ENCODE measurements around the gene CYP3A4. TPM values are rescaled to one million over a fixed set of nuclear protein-coding genes. Genes with fewer than 3 reads are reported as not detected.
"Not testable (repeated sequence)": the region's sequence is repeated elsewhere in the genome, so short reads cannot be mapped to it uniquely, and the experiment has no call there.

CYP3A4 gene
- total RNA-seq, 1 donor from 2014 or later = 1,005 TPM

DNA sequence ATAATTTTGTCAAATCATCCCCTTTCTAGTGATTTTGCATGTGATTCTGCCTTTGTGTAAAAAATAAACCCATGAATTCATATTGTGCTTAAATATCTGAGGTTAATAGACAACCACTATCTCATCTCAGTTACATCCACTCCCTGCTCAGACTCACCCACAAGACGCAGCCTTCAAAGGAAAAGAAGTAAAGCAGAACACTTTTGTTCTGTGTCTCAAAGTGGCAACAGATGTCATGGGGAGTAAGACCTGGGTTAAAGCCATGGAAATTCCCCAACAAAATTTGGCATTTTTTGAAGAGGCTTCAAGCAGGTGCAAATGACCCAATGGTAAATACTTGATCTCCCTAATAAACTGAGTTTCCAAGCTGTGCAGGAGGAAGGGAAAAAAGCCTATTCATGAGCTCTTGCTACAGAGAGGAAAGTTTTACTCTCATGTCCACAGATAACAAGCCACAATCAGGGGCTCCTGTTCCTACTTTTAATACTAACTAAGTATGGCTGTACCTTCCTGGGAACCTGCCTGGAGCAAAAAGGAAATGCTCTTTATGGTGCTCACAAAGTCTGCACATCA lies 53.7 kb downstream of the CYP3A4 start:
- no peak for DNase-seq (ENCODE audit: low spot score)
- peak; percentile 16 for ATAC-seq

DNA sequence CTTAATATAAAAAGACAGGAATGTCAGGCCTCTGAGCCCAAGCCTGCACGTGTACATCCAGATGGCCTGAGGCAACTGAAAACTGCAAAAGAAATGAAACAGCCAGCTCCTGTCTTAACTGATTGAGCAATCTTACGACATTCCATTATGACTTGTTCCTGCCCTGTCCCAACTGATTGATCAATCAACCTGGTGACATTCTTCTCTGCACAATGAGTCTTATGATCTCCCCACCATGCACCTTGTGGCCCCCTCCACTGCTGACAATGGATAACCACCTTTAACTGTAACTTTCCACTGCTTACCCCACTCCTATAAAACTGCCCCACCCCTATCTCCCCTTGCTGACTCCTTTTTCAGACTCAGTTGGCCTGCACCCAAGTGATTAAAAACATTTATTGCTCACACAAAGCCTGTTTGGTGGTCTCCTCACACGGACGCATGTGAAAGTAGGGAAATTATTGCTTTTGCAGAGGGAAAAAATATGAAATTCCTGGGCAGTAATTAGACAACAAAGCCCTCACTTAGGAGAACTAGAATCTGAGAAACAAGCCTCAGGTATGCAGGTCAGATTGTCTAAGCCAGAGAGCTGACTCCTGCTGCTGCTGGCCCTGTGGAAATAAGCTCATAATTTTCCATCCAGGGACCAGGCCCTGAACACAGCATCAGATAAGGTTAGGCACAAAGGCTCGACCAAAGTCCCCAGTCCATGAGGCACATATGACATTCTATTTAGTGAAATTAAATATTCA lies 54.3 kb downstream of the CYP3A4 start:
- ATAC-seq (peak; percentile 91), DNase-seq (ENCODE audit: low spot score) (peak; percentile 55)

DNA sequence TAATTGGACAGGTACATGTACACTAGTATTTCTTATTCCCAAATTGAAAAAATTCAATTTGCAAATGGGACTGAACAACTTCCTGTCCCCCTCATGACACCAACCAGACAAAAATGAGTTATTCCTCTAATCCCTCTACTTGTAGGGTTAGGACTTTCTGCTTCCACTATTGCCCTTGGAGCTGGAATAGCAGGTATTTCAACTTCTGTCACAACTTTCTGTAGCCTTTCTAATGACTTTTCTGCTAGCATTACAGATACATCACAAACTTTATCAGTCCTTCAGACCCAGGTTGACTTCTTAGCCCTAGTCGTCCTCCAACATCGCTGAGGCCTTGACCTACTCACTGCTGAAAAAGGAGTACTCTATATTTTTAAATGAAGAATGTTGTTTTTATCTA lies 55.4 kb downstream of the CYP3A4 start:
- DNase-seq (ENCODE audit: low spot score) (no peak), ATAC-seq (no peak)

DNA sequence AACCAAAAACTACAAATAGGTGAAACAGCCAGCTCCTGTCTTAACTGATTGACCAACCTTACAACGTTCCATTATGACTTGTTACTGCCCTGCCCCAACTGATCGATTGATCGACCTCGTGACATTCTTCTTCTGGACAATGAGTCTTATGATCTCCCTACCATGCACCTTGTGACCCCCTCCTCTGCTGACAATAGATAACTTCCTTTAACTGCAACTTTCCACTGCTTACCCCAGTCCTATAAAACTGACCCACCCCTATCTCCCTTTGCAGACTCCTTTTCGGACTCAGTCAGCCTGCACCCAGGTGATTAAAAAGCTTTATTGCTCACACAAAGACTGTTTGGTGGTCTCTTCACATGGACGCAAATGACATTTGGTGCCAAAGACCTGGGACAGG lies 60.8 kb downstream of the CYP3A4 start:
- not testable (repeated sequence) for DNase-seq (ENCODE audit: low spot score)

DNA sequence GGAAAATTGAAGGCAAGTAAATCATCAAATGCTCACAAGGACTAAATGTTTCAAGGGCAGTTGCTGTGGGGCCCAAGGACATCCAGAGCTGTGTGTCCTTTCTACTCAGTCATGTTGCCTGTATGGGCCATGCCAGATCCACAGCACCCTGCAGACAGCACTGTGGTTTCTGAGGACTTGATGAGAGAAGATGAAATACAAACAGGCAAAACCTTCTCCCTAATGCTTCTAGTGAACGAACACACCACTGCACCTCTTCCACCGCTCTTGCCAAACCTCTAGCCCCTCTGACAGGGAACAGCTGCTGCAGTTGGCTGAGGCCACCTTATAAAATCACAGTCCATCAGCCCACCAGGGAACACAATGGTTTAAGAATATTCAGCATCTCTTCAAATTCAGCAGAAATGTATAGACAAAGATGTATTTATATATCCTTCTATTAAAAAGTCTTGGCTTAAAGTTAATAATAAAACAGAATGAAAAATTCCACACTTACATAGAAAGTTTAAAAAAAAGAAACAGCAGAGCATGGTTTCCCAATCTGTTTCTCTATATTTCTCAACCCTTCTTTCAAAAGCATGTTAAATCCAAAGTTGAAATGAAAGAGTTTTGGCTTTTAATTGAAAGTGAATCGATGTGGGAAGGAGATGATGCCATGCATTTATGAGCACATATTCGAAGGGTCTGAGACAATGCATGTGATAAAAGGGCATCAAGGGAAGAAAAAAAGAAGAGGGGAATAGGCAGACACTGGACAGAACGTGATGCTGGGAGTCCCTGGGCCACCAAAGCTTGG lies 63.0 kb downstream of the CYP3A4 start:
- ATAC-seq (peak; percentile 68), DNase-seq (ENCODE audit: low spot score) (no peak)

More for the DNA sequence above, 60.8 kb downstream of the CYP3A4 start:
- not testable (repeated sequence) for ATAC-seq

DNA sequence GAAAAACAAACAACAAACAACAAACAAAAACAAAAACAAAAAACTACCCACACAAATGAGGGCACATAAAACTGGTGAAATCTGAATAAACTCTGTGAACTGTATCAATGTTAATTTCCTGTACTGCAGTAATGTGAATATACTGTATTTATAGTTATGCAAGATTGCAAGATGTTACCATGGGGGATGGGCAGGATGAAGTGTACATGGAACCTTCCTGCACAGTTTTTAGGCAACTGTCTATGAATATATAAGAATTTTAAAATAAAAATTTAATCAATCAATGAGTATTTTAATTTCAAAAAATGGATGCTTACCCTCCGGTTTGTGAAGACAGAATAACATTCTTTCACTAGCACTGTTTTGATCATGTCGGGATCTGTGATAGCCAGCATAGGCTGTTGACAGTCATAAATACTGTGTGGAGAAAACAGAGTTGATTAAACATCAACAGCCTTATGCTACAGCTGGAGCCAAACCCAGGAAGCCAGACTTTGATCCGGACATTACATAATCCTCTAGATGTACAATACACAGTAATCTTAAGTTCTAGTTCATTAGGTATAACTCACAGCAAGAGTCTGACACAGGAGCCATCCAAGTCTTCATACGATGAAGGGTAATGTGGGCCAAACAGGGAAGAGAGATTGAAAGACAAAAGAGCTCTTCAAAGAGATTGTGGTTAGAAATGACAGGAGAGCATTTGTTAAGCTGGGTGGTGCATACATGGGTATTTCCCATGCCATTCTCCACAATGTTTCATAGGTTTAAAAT lies 63.8 kb downstream of the CYP3A4 start:
- ATAC-seq (peak; percentile 88), DNase-seq (ENCODE audit: low spot score) (peak; percentile 57)

DNA sequence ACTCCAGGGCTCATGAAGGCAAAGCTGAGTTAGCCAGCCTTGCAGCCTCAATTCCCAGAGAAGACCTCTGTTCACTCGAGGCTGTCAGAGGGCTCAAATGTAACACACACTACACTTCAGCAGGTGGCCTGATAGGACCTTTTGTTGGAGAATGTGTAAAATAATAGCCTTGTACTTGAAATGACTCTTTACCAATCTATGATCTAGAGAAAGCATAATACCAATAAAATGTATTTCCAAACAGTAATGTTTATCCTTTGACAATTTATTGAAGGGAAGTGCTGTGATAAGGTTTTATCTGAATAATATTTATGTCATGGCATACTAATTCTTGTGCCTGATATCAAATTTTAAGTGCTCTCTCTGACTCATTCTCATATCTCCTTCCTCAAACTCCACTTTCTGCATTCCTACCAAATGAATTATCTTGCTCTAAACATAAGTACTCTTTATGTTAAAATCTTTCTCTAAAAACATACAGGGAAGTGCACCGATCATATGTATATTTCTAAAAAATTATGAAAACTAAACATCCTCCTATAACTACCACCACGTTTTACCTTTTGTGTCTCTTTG lies 69.9 kb downstream of the CYP3A4 start:
- DNase-seq (ENCODE audit: low spot score) (no peak), ATAC-seq (no peak)

DNA sequence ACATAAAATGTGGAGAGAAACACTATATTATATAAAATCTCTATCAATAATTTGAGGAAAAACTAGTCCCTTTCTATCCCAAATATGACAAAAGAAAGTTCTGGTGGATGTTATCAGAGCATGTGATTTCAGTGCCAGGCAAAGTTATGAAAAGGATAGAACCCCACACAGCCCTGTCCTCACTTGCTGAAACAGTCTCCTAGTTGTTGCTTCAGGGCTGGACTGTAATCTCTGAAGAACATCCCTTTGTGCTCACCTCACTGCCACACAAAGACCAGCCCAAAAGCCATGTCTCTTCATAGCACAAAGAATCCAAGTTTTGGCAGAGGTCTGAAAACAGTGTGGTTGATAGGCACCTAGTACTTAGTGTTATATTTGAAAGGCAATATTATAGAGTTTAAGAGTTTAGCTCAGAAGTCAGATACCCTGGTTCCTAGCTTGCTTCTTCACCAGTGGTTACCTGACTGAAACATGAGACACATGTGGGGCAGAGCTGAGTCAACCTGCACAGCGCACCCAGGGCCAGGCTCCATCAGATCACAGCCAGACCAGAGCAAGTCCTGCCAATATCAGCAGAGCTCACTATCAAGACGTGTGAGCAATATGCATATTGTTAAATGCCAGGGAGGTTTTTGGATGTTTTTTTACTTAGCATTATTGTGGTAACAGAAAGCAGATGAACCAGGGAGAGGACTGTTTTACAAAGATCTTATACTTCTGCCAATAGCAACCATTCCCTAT lies 74.0 kb downstream of the CYP3A4 start:
- DNase-seq (ENCODE audit: low spot score) = no peak
- ATAC-seq = peak; percentile 42

DNA sequence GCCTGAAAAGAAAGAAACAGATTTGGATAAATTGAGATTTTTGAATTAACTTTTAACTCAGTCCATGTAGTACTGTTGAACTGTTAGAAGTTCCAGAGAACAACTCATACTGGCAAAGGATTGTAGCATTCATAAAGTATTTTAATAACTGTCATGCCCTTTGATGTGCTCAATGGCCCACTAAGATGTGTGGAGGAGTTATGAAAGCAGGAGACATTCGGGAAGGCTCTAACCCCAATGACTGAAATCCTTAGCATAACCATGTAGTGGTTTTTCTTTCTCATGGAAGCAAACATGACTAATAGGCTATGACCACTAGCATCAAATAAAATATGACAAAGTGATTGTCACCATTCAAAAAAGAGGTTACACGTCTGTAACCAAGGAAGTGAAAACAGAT lies 74.7 kb downstream of the CYP3A4 start:
- ATAC-seq = no peak
- DNase-seq (ENCODE audit: low spot score) = no peak

DNA sequence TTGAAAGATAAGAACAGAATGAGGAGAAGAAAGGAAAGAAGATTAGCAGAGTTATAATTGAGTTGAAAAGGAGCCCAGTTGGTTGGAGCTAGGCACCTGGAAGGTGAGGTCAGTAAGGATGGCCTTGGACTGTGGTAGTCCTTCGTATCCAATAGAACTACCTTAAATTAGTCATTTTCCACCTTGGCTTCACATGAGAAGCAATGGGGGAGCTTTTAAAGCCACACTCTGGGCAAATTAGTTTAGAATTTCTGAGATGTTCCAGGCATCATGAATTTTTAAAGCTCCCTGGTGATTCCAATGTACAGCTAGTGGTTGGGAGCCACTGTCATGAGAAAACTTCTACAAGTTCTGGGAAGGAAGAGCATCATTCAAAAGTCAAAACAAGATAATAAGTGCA lies 76.9 kb downstream of the CYP3A4 start:
- no peak for ATAC-seq
- no peak for DNase-seq (ENCODE audit: low spot score)

Other genes with a start within 250 kb of the CYP3A4 start
- gene FAM200A, start 232.1 kb downstream of the CYP3A4 start, total RNA-seq = 2.2 TPM
- gene ZNF655, start 225.5 kb downstream of the CYP3A4 start, total RNA-seq = 24.0 TPM
- gene TMEM225B, start 185.9 kb downstream of the CYP3A4 start, total RNA-seq = 0.18 TPM
- 5.5 TPM for gene ZSCAN25, start 167.2 kb downstream of the CYP3A4 start, total RNA-seq
- 564 TPM for gene CYP3A5, start 104.2 kb downstream of the CYP3A4 start, total RNA-seq
- 17.5 TPM for gene CYP3A7, start 49.0 kb downstream of the CYP3A4 start, total RNA-seq
- 27.3 TPM for gene CYP3A43, start 43.8 kb upstream of the CYP3A4 start, total RNA-seq
- not detected for gene OR2AE1, start 92.8 kb upstream of the CYP3A4 start, total RNA-seq
- 13.7 TPM for gene TRIM4, start 135.3 kb upstream of the CYP3A4 start, total RNA-seq
- gene GJC3, start 145.4 kb upstream of the CYP3A4 start, total RNA-seq = 0.86 TPM
- gene AZGP1, start 191.8 kb upstream of the CYP3A4 start, total RNA-seq = 2,337 TPM
- 99.9 TPM for gene ZKSCAN1, start 231.4 kb upstream of the CYP3A4 start, total RNA-seq

Measured in left lobe of liver (tissue), 2 donors.